GM21786 (cell line): ENCODE measurements around the gene DPP8.

Experiments
- ATAC-seq: cut with Tn5 transposase; IDR thresholded peaks from one replicate; pipeline ENCODE4 v1.9.1; 2021; ENCODE audit not compliant: unreplicated experiment

DPP8 gene

GRCh38 chr15:65426216-65426853 lies 91.2 kb downstream of the DPP8 start:
- ATAC-seq = no peak

- ATAC-seq = no peak
These were observed 92.8 kb downstream of the DPP8 start for GRCh38 chr15:65424683-65425082.

GRCh38 chr15:65423976-65424679 lies 93.4 kb downstream of the DPP8 start:
- ATAC-seq = no peak

GRCh38 chr15:65423150-65423975 lies 94.1 kb downstream of the DPP8 start:
- ATAC-seq = no peak

- ATAC-seq = no peak
These were observed 95.9 kb downstream of the DPP8 start for GRCh38 chr15:65421360-65422215.

- ATAC-seq = no peak
These were observed 96.5 kb downstream of the DPP8 start for GRCh38 chr15:65420975-65421359.

- ATAC-seq = no peak
These were observed 98.9 kb downstream of the DPP8 start for GRCh38 chr15:65418596-65418995.

GRCh38 chr15:65416845-65417416 lies 100.6 kb downstream of the DPP8 start:
- ATAC-seq = no peak

GRCh38 chr15:65414841-65415621 lies 102.5 kb downstream of the DPP8 start:
- ATAC-seq = no peak

- ATAC-seq = no peak
These were observed 103.7 kb downstream of the DPP8 start for GRCh38 chr15:65413760-65414144.

- ATAC-seq = no peak
These were observed 104.3 kb downstream of the DPP8 start for GRCh38 chr15:65413051-65413759.

- ATAC-seq = no peak
These were observed 104.9 kb downstream of the DPP8 start for GRCh38 chr15:65412556-65412955.

- no peak for ATAC-seq
These were observed 105.9 kb downstream of the DPP8 start for GRCh38 chr15:65411465-65412071.

GRCh38 chr15:65410972-65411371 lies 106.5 kb downstream of the DPP8 start:
- no peak for ATAC-seq

GRCh38 chr15:65410036-65410435 lies 107.5 kb downstream of the DPP8 start:
- no peak for ATAC-seq

- ATAC-seq = no peak
These were observed 108.4 kb downstream of the DPP8 start for GRCh38 chr15:65409036-65409631.

GRCh38 chr15:65408324-65409035 lies 109.0 kb downstream of the DPP8 start:
- ATAC-seq = no peak
